Testis (tissue), 3 donors: ENCODE data around the gene FHOD3. TPM values are rescaled to one million over a fixed set of nuclear protein-coding genes. Genes with fewer than 3 reads are reported as not detected.
"Not testable (repeated sequence)": the region's sequence is repeated elsewhere in the genome, so short reads cannot be mapped to it uniquely, and the experiment has no call there.

Experiments
- DNase-seq: peaks from one replicate; pipeline ENCODE4 v3.0.0-alpha.2; 2019
- H3K27ac ChIP-seq, 2 donors: fragments of 200-600 bp; sonication (generic); one replicate each; pipeline ENCODE4 v1.5.1; 2019
- H3K27me3 ChIP-seq: fragments of 200-600 bp; sonication (generic); one replicate; pipeline ENCODE4 v1.5.1; 2019
- H3K36me3 ChIP-seq: fragments of 200-600 bp; sonication (generic); one replicate; pipeline ENCODE4 v1.5.1; 2017; ENCODE audit warnings: low read depth; ENCODE audit errors: missing control alignments
- H3K4me1 ChIP-seq: fragments of 200-600 bp; sonication (generic); one replicate; pipeline ENCODE4 v1.5.1; 2019
- H3K4me3 ChIP-seq, 2 donors: fragments of 200-600 bp; sonication (generic); one replicate each; pipeline ENCODE4 v1.5.1; 2017 to 2019
- H3K9me3 ChIP-seq: fragments of 200-600 bp; sonication (generic); one replicate; pipeline ENCODE4 v1.5.1; 2017
- POLR2A ChIP-seq: fragments of 450-650 bp; IDR thresholded peaks from one replicate; pipeline ENCODE4 v1.6.1; 2017; ENCODE audit warnings: antibody characterized with exemption, mild to moderate bottlenecking, moderate library complexity
- WGBS, 2 donors: methylation state at CpG; one replicate each; pipeline ENCODE4 v1.1.5; 2018; 5-methylcytosine and 5-hydroxymethylcytosine counted together
- intact Hi-C: fragments of 100-400 bp; cut with DNase I; formaldehyde crosslinking; loops from one replicate; pipeline ENCODE4 v1.15.1; 2023; ENCODE audit warnings: low total_unique reads
- polyA plus RNA-seq: library from polyadenylated mRNA; stranded (reverse); fragments of 350-450 nt; fragmentation: Illumina TruSeq; extraction: RNeasy Lipid Tissue Mini Kit (QIAGEN cat#74804); gene quantifications from one replicate; pipeline ENCODE4 v1.2.3, GENCODE V29; 2014; ENCODE audit warnings: low read depth, low replicate concordance; ENCODE audit not compliant: insufficient read depth
- total RNA-seq, 2 donors: library from RNA; depleted of rRNA; stranded (reverse); fragments of >200 nt; gene quantifications; one replicate each; pipeline ENCODE4 v1.2.3, GENCODE V29; 2016
- TF ChIP-seq, protein P1 (sequence below), 3 experiments: fragments of 450-650 bp in 2 of 3; fragments of 200-600 bp in 1 of 3; sonication (generic) in 1 of 3; IDR thresholded peaks; one replicate each; pipeline ENCODE4 v1.5.1; 2016 to 2019; ENCODE audit warnings: antibody characterized with exemption in 3 of 3, mild to moderate bottlenecking in 2 of 3, moderate library complexity in 1 of 3

Gene FHOD3
- total and polyA plus RNA-seq, 3 donors from 2014 or later, result 6.5 to 46.8 (median 37.3) TPM

DNA sequence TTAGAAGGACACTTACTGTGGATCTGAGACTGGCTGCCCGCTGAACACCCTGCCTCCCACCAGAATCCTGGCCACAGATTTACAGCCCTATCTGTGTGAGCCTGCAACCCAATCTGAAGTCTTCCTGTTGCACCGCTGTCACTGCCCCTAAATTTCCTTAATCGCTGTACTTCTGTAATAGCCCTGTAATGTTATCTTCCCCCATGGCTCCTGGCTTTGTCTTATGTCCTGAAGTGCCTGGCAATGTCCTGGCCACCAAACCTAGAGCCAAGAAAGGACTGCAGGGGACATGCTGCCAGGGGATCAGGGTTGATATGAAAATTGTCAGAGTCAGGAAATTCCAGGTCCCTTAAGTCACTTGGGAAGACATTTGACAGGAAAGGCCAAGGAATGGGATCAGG lies 52.7 kb downstream of the FHOD3 start:
- DNase-seq, result no peak
- Histone ChIP-seq H3K9me3 (no peaks in the 10 kb centered on the region), H3K4me1 (no peaks in the 10 kb centered on the region), H3K36me3 (no peaks in the 10 kb centered on the region), H3K27me3 (no peaks in the 10 kb centered on the region), H3K4me3 (no peak overlapping the region), H3K27ac (no peak overlapping the region)
- no peak for TF ChIP-seq POLR2A
- TF ChIP-seq, protein P1, sequence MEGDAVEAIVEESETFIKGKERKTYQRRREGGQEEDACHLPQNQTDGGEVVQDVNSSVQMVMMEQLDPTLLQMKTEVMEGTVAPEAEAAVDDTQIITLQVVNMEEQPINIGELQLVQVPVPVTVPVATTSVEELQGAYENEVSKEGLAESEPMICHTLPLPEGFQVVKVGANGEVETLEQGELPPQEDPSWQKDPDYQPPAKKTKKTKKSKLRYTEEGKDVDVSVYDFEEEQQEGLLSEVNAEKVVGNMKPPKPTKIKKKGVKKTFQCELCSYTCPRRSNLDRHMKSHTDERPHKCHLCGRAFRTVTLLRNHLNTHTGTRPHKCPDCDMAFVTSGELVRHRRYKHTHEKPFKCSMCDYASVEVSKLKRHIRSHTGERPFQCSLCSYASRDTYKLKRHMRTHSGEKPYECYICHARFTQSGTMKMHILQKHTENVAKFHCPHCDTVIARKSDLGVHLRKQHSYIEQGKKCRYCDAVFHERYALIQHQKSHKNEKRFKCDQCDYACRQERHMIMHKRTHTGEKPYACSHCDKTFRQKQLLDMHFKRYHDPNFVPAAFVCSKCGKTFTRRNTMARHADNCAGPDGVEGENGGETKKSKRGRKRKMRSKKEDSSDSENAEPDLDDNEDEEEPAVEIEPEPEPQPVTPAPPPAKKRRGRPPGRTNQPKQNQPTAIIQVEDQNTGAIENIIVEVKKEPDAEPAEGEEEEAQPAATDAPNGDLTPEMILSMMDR (IDR thresholded peaks at IDR 0.05), result no peak
- intact Hi-C loops, result no loop called here
- 43 to 89% methylated on average over 3 of the region's 3 CpGs for WGBS, 2 donors

DNA sequence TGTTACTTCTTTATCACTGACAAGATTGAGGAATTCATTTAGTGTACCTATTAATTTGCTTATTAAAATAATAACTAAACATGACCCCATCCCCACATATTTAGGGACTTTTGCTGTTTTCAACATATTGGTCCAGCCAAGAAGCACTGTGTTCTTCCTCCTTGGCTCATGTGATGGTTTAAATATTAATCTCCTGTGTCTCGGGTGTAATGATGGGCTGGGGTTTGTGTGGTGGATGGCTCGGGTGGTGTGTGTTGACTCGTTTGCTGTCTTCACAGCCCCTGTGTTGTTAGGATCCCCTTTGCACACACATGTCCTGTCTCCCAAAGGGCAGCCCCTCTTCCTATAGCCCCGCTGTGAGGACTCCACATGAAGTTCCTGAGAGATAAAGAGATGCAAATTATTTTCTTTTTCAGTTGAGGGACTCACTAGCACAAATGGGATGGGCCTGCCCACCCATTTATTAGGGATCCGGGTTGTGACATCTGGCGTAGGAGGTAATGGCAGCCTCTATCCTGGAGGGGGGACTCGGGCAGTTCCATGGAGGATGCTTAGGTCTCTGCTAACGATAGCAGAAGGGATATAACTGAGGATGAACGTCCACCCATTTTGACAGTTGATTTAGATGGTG lies 53.4 kb downstream of the FHOD3 start:
- Histone ChIP-seq H3K4me1 (no peaks in the 10 kb centered on the region), H3K27me3 (no peaks in the 10 kb centered on the region), H3K4me3 (no peak overlapping the region), H3K9me3 (no peaks in the 10 kb centered on the region), H3K36me3 (no peaks in the 10 kb centered on the region), H3K27ac (no peak overlapping the region)
- TF ChIP-seq POLR2A, result no peak
- TF ChIP-seq, protein P1 (IDR thresholded peaks at IDR 0.05), result no peak
- DNase-seq, result no peak
- intact Hi-C loops, result no loop called here
- 62 to 74% methylated on average over 9 of the region's 9 CpGs for WGBS, 2 donors

DNA sequence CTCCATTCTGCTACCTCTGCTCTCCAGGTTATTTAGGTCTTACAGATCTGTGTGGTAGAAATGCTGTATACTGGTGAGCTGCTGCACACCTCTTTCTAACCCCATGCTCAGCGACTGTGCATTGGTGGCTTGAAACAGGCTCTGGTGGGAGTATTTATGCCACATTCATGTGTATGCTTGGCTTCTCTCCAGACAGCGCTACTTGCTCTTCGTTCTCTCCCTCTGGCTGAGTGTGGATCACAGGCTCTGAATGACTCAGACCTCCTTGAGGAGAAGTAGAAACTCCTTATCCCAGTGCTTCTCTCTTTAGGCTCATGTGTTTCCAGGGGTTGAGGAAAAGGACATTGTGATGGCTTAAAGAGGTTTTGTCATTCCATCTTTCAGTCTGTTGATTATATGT lies 54.9 kb downstream of the FHOD3 start:
- intact Hi-C loops, result no loop called here
- 36 to 67% methylated on average over 3 of the region's 3 CpGs for WGBS, 2 donors
- Histone ChIP-seq H3K27me3 (no peaks in the 10 kb centered on the region), H3K27ac (no peak overlapping the region), H3K36me3 (no peaks in the 10 kb centered on the region), H3K4me3 (no peak overlapping the region), H3K9me3 (no peaks in the 10 kb centered on the region), H3K4me1 (no peaks in the 10 kb centered on the region)
- peak; percentile 66 for DNase-seq
- no peak for TF ChIP-seq POLR2A
- TF ChIP-seq, protein P1 (IDR thresholded peaks at IDR 0.05), result no peak

DNA sequence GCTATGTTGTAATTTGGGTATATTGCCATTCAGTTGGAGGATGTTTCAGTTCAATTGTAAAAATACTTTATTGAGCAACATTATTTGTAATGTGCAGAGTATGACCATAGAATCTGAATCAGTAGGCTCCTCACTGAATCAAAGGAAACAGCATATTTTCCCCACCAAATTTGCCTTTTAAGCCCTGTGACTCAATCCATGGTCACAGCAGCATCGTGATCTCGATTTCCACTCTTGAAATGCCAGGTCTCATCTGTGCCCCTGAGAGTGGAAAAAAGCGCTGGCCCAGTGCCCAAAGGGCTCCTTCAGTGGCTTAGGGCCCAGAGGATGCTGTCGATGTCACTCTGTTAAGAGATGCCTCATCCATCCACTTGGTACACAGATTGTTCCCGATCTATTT lies 57.5 kb downstream of the FHOD3 start:
- Histone ChIP-seq H3K4me3 (no peak overlapping the region), H3K4me1 (no peaks in the 10 kb centered on the region), H3K27ac (no peak overlapping the region), H3K36me3 (no peaks in the 10 kb centered on the region), H3K27me3 (no peaks in the 10 kb centered on the region), H3K9me3 (no peaks in the 10 kb centered on the region)
- TF ChIP-seq, protein P1 (IDR thresholded peaks at IDR 0.05), result no peak
- TF ChIP-seq POLR2A, result no peak
- intact Hi-C loops, result no loop called here
- 87% methylated on average over 5 of the region's 5 CpGs for WGBS, 2 donors
- DNase-seq, result no peak

DNA sequence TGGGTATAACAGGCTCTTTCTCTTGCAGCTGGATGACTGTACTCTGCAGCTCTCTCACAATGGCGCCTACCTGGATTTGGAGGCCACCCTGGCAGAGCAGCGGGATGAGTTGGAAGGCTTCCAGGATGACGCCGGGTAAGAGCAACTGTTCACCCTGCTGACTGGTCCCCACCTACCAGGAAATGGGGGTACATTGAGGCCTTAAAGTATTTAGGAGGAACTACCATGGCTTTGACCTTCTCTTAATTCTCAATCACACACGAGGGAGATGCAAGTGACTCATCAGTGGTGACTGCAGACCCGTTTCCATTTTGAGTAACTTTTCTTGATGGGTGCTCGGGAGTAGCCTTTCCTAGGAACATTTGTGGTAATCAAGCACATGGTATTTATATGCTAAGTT lies 58.0 kb downstream of the FHOD3 start:
- TF ChIP-seq, protein P1 (IDR thresholded peaks at IDR 0.05), result no peak
- TF ChIP-seq POLR2A, result no peak

DNA sequence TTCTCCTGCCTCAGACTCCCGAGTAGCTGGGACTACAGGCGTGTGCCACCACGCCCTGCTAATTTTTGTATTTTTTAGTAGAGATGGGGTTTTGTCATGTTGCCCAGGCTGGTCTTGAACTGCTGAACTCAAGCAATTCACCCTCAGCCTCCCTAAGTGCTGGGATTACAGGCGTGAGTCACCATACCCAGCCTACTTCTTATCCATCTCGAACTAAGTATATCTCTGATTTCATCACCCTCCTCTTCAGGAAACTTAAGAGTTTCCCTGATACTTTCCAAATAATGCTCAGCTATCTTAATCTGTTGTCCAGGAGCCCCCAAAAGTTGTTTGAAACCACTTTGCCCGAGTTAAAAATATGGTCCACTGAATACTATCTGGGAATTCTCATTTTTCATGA lies 59.2 kb downstream of the FHOD3 start:
- H3K27ac ChIP-seq, H3K4me3 ChIP-seq, H3K4me1 ChIP-seq, DNase-seq, H3K27me3 ChIP-seq, H3K36me3 ChIP-seq, intact Hi-C loops, H3K9me3 ChIP-seq: not testable (repeated sequence)
- WGBS, 2 donors, result 91 to 94% methylated on average over 6 of the region's 6 CpGs

More for the DNA sequence above, 58.0 kb downstream of the FHOD3 start:
- Histone ChIP-seq H3K27ac (no peak overlapping the region), H3K9me3 (no peaks in the 10 kb centered on the region), H3K4me3 (no peak overlapping the region), H3K4me1 (no peaks in the 10 kb centered on the region), H3K36me3 (no peaks in the 10 kb centered on the region), H3K27me3 (no peaks in the 10 kb centered on the region)
- WGBS, 2 donors, result 85 to 93% methylated on average over 7 of the region's 7 CpGs
- intact Hi-C loops, result no loop called here
- no peak for DNase-seq
